Measurements from ENCODE around the gene CCDC28B.

CCDC28B gene

GRCh38 chr1:32223683-32224082 lies 23.3 kb downstream of the CCDC28B start:
- no peak for DNase-seq

GRCh38 chr1:32224285-32224684 lies 23.9 kb downstream of the CCDC28B start:
- no peak for DNase-seq

GRCh38 chr1:32228771-32229170 lies 28.4 kb downstream of the CCDC28B start:
- DNase-seq: no peak

GRCh38 chr1:32231843-32232432 lies 31.5 kb downstream of the CCDC28B start:
- DNase-seq: no peak

- no peak for DNase-seq
Measured at GRCh38 chr1:32232558-32233304, 32.3 kb downstream of the CCDC28B start.

- DNase-seq: no peak
Measured at GRCh38 chr1:32234792-32235191, 34.4 kb downstream of the CCDC28B start.

- no peak for DNase-seq
Measured at GRCh38 chr1:32239337-32239736, 38.9 kb downstream of the CCDC28B start.

- DNase-seq: no peak
Measured at GRCh38 chr1:32239790-32240139, 39.4 kb downstream of the CCDC28B start.

GRCh38 chr1:32240140-32240951 lies 40.0 kb downstream of the CCDC28B start:
- DNase-seq: peak; percentile 57

GRCh38 chr1:32241001-32241763 lies 40.8 kb downstream of the CCDC28B start:
- peak; percentile 48 for DNase-seq

- DNase-seq: no peak
Measured at GRCh38 chr1:32242341-32242851, 42.0 kb downstream of the CCDC28B start.

GRCh38 chr1:32246888-32247273 lies 46.5 kb downstream of the CCDC28B start, which contains the start of gene FAM167B:
Gene FAM167B (plus strand): TSS chr1:32247222. CDS start chr1:32247422, 200 bp downstream.
- no peak for DNase-seq

GRCh38 chr1:32247452-32247851 lies 47.1 kb downstream of the CCDC28B start:
- no peak for DNase-seq

- peak; percentile 91 for DNase-seq
Measured at GRCh38 chr1:32247983-32248889, 47.8 kb downstream of the CCDC28B start.

GRCh38 chr1:32249831-32250525 lies 49.6 kb downstream of the CCDC28B start:
- DNase-seq: peak; percentile 83

- DNase-seq: peak; percentile 85
Measured at GRCh38 chr1:32250893-32251716, 50.7 kb downstream of the CCDC28B start, which contains the start of gene LCK. Gene LCK (plus strand): TSS chr1:32251265. CDS start chr1:32274330, 23,065 bp downstream.
